HCT116 (cell line): ENCODE data around the gene ATCAY. TPM values are rescaled to one million over a fixed set of nuclear protein-coding genes. Genes with fewer than 3 reads are reported as not detected.
"Not testable (repeated sequence)": the region's sequence is repeated elsewhere in the genome, so short reads cannot be mapped to it uniquely, and the experiment has no call there.

Source experiments
- ATAC-seq: fragments of 200-7000 bp; cut with Tn5 transposase; 2 replicates; pipeline ENCODE4 v1.9.1; 2020; ENCODE audit warnings: mild to moderate bottlenecking, moderate library complexity
- BruUV-seq: library from RNA; stranded (reverse); fragments of 400-500 nt; replicated peaks from 2 replicates; lab custom pipeline; 2021; lab: Mats Ljungman, UMichigan
- CTCF ChIA-PET: fragments of 300-600 bp; sonication (Branson Sonifier 250); formaldehyde crosslinking; loops from one replicate; lab custom pipeline; 2021; ENCODE audit warnings: antibody characterized with exemption; lab: Charles Lee
- POLR2A ChIA-PET: fragments of 300-600, 350-600 bp; sonication (Branson Sonifier 250); formaldehyde crosslinking; loops from one replicate; lab custom pipeline; 2021; ENCODE audit warnings: antibody characterized with exemption; lab: Charles Lee
- RAD21 ChIA-PET, 2 experiments: fragments of 300-600 bp; sonication (Branson Sonifier 250); formaldehyde crosslinking; loops; one replicate each; lab custom pipeline; 2023; ENCODE audit warnings: low total read pairs in 2 of 2; ENCODE audit not compliant: uncharacterized antibody in 2 of 2, unreplicated experiment in 2 of 2, low non-redundant PET in 1 of 2; lab: Charles Lee
- DNase-seq: peaks from one replicate; pipeline ENCODE4 v3.0.0-alpha.2; 2010; ENCODE audit warnings: low read depth, low spot score
- H2AFZ ChIP-seq: fragments of 200-600 bp; shearing (Covaris generic), sonication (generic); 2 replicates; pipeline ENCODE4 v1.6.1; 2017; ENCODE audit warnings: low read depth, mixed run types, mixed read lengths, antibody characterized with exemption, low read length; ENCODE audit not compliant: poor library complexity, severe bottlenecking
- H3K27ac ChIP-seq: 2 replicates; pipeline ENCODE4 v1.5.1; 2012; ENCODE audit warnings: low read depth, low read length
- H3K27me3 ChIP-seq: fragments of 200-600 bp; sonication (generic); 2 replicates; pipeline ENCODE4 v1.6.1; 2016; ENCODE audit warnings: mixed run types, low read length, mixed read lengths; ENCODE audit not compliant: insufficient read depth
- H3K36me3 ChIP-seq, 2 experiments: fragments of 200-500 bp in 1 of 2; fragments of 200-600 bp in 1 of 2; sonication (Bioruptor generic) in 1 of 2; sonication (generic) in 1 of 2; 2 replicates each; pipeline versions ENCODE4 v1.5.1 to v1.6.1; 2014 to 2016; ENCODE audit warnings: low read length in 2 of 2, inconsistent platforms in 1 of 2, mixed read lengths in 1 of 2, mixed run types in 1 of 2; ENCODE audit not compliant: insufficient read depth in 2 of 2, control insufficient read depth in 1 of 2
- H3K4me1 ChIP-seq, 2 experiments: fragments of 200-600 bp in 1 of 2; sonication (generic) in 1 of 2; 2 replicates each; pipeline versions ENCODE4 v1.5.1 to v1.6.1; 2012 to 2017; ENCODE audit warnings: low read length in 2 of 2, inconsistent platforms in 1 of 2, mild to moderate bottlenecking in 1 of 2, mixed read lengths in 1 of 2, mixed run types in 1 of 2, moderate library complexity in 1 of 2; ENCODE audit not compliant: insufficient read depth in 2 of 2, control insufficient read depth in 1 of 2
- H3K4me2 ChIP-seq: fragments of 200-600 bp; sonication (generic); 2 replicates; pipeline ENCODE4 v1.6.1; 2017; ENCODE audit warnings: mixed run types, low read length, mixed read lengths
- H3K4me3 ChIP-seq, 2 experiments: fragments of 200-600 bp in 1 of 2; sonication (generic) in 1 of 2; replicated peaks in 1 of 2; 2 replicates each; pipeline ENCODE4 v1.5.1; 2011 to 2016; ENCODE audit warnings: low read length in 2 of 2, control low read depth in 1 of 2, low read depth in 1 of 2, mild to moderate bottlenecking in 1 of 2, mixed read lengths in 1 of 2, mixed run types in 1 of 2
- H3K79me2 ChIP-seq: fragments of 200-600 bp; sonication (generic); 2 replicates; pipeline ENCODE4 v1.6.1; 2017; ENCODE audit warnings: mild to moderate bottlenecking, mixed run types, low read length, moderate library complexity, mixed read lengths; ENCODE audit not compliant: insufficient read depth
- H3K9ac ChIP-seq: fragments of 200-600 bp; sonication (generic); 2 replicates; pipeline ENCODE4 v1.6.1; 2016; ENCODE audit warnings: low read length, mixed read lengths
- H3K9me2 ChIP-seq: fragments of 200-600 bp; sonication (generic), shearing (Covaris generic); 2 replicates; pipeline ENCODE4 v1.6.1; 2017; ENCODE audit warnings: mixed run types, mild to moderate bottlenecking, moderate library complexity; ENCODE audit not compliant: insufficient read depth
- H3K9me3 ChIP-seq, 2 experiments: fragments of 200-500 bp in 1 of 2; fragments of 200-600 bp in 1 of 2; sonication (Bioruptor generic) in 1 of 2; sonication (generic) in 1 of 2; 2 replicates each; pipeline ENCODE4 v1.6.1; 2014 to 2017; ENCODE audit warnings: low read length in 2 of 2, mixed read lengths in 2 of 2, inconsistent platforms in 1 of 2, low read depth in 1 of 2, mild to moderate bottlenecking in 1 of 2, mixed run types in 1 of 2, moderate library complexity in 1 of 2; ENCODE audit not compliant: control insufficient read depth in 1 of 2, insufficient read depth in 1 of 2
- H4K20me1 ChIP-seq: fragments of 200-600 bp; sonication (generic), shearing (Covaris generic); 2 replicates; pipeline ENCODE4 v1.6.1; 2017; ENCODE audit warnings: mixed run types, mild to moderate bottlenecking, moderate library complexity; ENCODE audit not compliant: insufficient read depth
- EGR1 ChIP-seq: IDR thresholded peaks from 2 replicates; pipeline ENCODE4 v1.6.1; 2012; ENCODE audit warnings: low read depth
- EZH2phosphoT487 ChIP-seq: fragments of 200-600 bp; IDR thresholded peaks from 2 replicates; pipeline ENCODE4 v1.6.1; 2018; ENCODE audit warnings: antibody characterized with exemption, borderline replicate concordance
- FOSL1 ChIP-seq: IDR thresholded peaks from 2 replicates; pipeline ENCODE4 v1.6.1; 2012; ENCODE audit warnings: low read depth
- MAX ChIP-seq: IDR thresholded peaks from 2 replicates; pipeline ENCODE4 v1.6.1; 2012
- POLR2A ChIP-seq: IDR thresholded peaks from 2 replicates; pipeline ENCODE4 v1.7.0; 2011; ENCODE audit warnings: borderline replicate concordance; ENCODE audit not compliant: insufficient read depth, insufficient read length; ENCODE audit errors: extremely low read depth
- RAD21 ChIP-seq: IDR thresholded peaks from 2 replicates; pipeline ENCODE4 v1.6.1; 2012; ENCODE audit warnings: low read depth, mild to moderate bottlenecking
- SP1 ChIP-seq: IDR thresholded peaks from 2 replicates; pipeline ENCODE4 v1.6.1; 2012; ENCODE audit warnings: low read depth
- ZNF274 ChIP-seq: fragments of 200-500 bp; sonication (Bioruptor generic); IDR thresholded peaks from 2 replicates; pipeline ENCODE4 v1.6.1; 2014; ENCODE audit warnings: mild to moderate bottlenecking, low read depth, low read length, inconsistent platforms
- intact Hi-C: fragments of 100-400 bp; cut with micrococcal nuclease; formaldehyde crosslinking; loops from 2 replicates; pipeline ENCODE4 v1.10.0; 2022
- total RNA-seq: library from RNA; stranded (reverse); gene quantifications from one replicate; pipeline ENCODE4 v1.2.1, GENCODE V29; 2021; ENCODE audit not compliant: unreplicated experiment

ATCAY gene
- total RNA-seq, 1 experiment from 2014 or later = not detected

GRCh38 chr19:3945838-3946237, 65.4 kb downstream of the ATCAY start:
- Histone ChIP-seq H3K27me3 (no peaks in the 10 kb centered on the region), H3K4me1 (0 out of 4 replicates have a peak, but pooled peaks cover 0 to 3% of the 10 kb centered on the region in 2 experiments), H3K4me3 (no peak overlapping the region), H3K27ac (no peak overlapping the region), H3K9ac (no peak overlapping the region), H4K20me1 (no peaks in the 10 kb centered on the region), H3K9me3 (no peaks in the 10 kb centered on the region), H3K36me3 (no peaks in the 10 kb centered on the region), H2AFZ (no peak overlapping the region), H3K9me2 (no peaks in the 10 kb centered on the region), H3K4me2 (no peak overlapping the region), H3K79me2 (no peaks in the 10 kb centered on the region)
- ATAC-seq (peak; percentile 42; the same call in 1 of the 2 replicates), DNase-seq (no peak)
- TF ChIP-seq SP1 (no peak), RAD21 (no peak), EGR1 (no peak), EZH2phosphoT487 (no peak), FOSL1 (no peak), ZNF274 (no peak), MAX (no peak), POLR2A (no peak)
- CTCF ChIA-PET = no interaction called here
- no TSS peak for BruUV-seq
- intact Hi-C loops = no loop called here
- RAD21 ChIA-PET = no interaction called here
- POLR2A ChIA-PET = no interaction called here

GRCh38 chr19:3947316-3947933, 66.9 kb downstream of the ATCAY start:
- H3K4me1 ChIP-seq, POLR2A ChIA-PET, RAD21 ChIA-PET, CTCF ChIA-PET, intact Hi-C loops, H3K79me2 ChIP-seq, H3K4me3 ChIP-seq, H2AFZ ChIP-seq, H3K9me2 ChIP-seq, DNase-seq, ATAC-seq, H3K9ac ChIP-seq, H3K27me3 ChIP-seq, H3K9me3 ChIP-seq, H3K36me3 ChIP-seq, H4K20me1 ChIP-seq, H3K27ac ChIP-seq, BruUV-seq, H3K4me2 ChIP-seq: not testable (repeated sequence)
